ENCODE measurements around the gene HBG2. TPM values are rescaled to one million over a fixed set of nuclear protein-coding genes. Genes with fewer than 3 reads are reported as not detected.
"Not testable (repeated sequence)": the region's sequence is repeated elsewhere in the genome, so short reads cannot be mapped to it uniquely, and the experiment has no call there.

The HBG2 gene
- total RNA-seq, 1 donor from 2014 or later: not detected

GRCh38 chr11:5252919-5253265 is 1.7 kb downstream of the HBG2 start:
- no peaks in the 10 kb centered on the region for H3K4me1 Mint-ChIP-seq (ENCODE audit: unreplicated experiment)
- H3K9me3 Mint-ChIP-seq (ENCODE audit: unreplicated experiment): no peaks in the 10 kb centered on the region
- peaks cover 26% of the 10 kb centered on the region for H3K27me3 Mint-ChIP-seq (ENCODE audit: unreplicated experiment)
- H3K36me3 Mint-ChIP-seq (ENCODE audit: unreplicated experiment): no peaks in the 10 kb centered on the region
- no peak for TF ChIP-seq CTCF (IDR thresholded peaks at IDR 0.05)
- H3K27ac Mint-ChIP-seq (ENCODE audit: unreplicated experiment): no peak overlapping the region
- no peak for DNase-seq (ENCODE audit: extremely low spot score, unreplicated experiment)
- H3K4me3 Mint-ChIP-seq (ENCODE audit: unreplicated experiment): no peak overlapping the region

GRCh38 chr11:5252192-5252918 is 2.2 kb downstream of the HBG2 start:
- Mint-ChIP-seq H3K9me3 (ENCODE audit: unreplicated experiment) (no peaks in the 10 kb centered on the region), H3K4me3 (ENCODE audit: unreplicated experiment) (no peak overlapping the region), H3K36me3 (ENCODE audit: unreplicated experiment) (no peaks in the 10 kb centered on the region), H3K4me1 (ENCODE audit: unreplicated experiment) (no peaks in the 10 kb centered on the region), H3K27me3 (ENCODE audit: unreplicated experiment) (peaks cover 25% of the 10 kb centered on the region), H3K27ac (ENCODE audit: unreplicated experiment) (no peak overlapping the region)
- no peak for DNase-seq (ENCODE audit: extremely low spot score, unreplicated experiment)
- no peak for TF ChIP-seq CTCF (IDR thresholded peaks at IDR 0.05)

GRCh38 chr11:5251746-5252145 is 2.8 kb downstream of the HBG2 start:
- H3K27ac Mint-ChIP-seq (ENCODE audit: unreplicated experiment): no peak overlapping the region
- H3K36me3 Mint-ChIP-seq (ENCODE audit: unreplicated experiment): no peaks in the 10 kb centered on the region
- peaks cover 25% of the 10 kb centered on the region for H3K27me3 Mint-ChIP-seq (ENCODE audit: unreplicated experiment)
- TF ChIP-seq CTCF (IDR thresholded peaks at IDR 0.05): no peak
- H3K9me3 Mint-ChIP-seq (ENCODE audit: unreplicated experiment): no peaks in the 10 kb centered on the region
- H3K4me1 Mint-ChIP-seq (ENCODE audit: unreplicated experiment): no peaks in the 10 kb centered on the region
- no peak overlapping the region for H3K4me3 Mint-ChIP-seq (ENCODE audit: unreplicated experiment)
- no peak for DNase-seq (ENCODE audit: extremely low spot score, unreplicated experiment)

- no peaks in the 10 kb centered on the region for H3K4me1 Mint-ChIP-seq (ENCODE audit: unreplicated experiment)
- H3K9me3 Mint-ChIP-seq (ENCODE audit: unreplicated experiment): no peaks in the 10 kb centered on the region
- no peak overlapping the region for H3K4me3 Mint-ChIP-seq (ENCODE audit: unreplicated experiment)
- no peaks in the 10 kb centered on the region for H3K36me3 Mint-ChIP-seq (ENCODE audit: unreplicated experiment)
- peaks cover 26% of the 10 kb centered on the region for H3K27me3 Mint-ChIP-seq (ENCODE audit: unreplicated experiment)
- DNase-seq (ENCODE audit: extremely low spot score, unreplicated experiment): no peak
- no peak for TF ChIP-seq CTCF (IDR thresholded peaks at IDR 0.05)
- H3K27ac Mint-ChIP-seq (ENCODE audit: unreplicated experiment): no peak overlapping the region
Measured at GRCh38 chr11:5250543-5251204, 3.9 kb downstream of the HBG2 start.

GRCh38 chr11:5249807-5250396 is 4.7 kb downstream of the HBG2 start, which contains the start of gene HBG1:
TSS of gene HBG1 (minus strand) at chr11:5249857. CDS start at chr11:5249804, 53 bp downstream.
- H3K27ac Mint-ChIP-seq (ENCODE audit: unreplicated experiment); H3K4me1 Mint-ChIP-seq (ENCODE audit: unreplicated experiment); DNase-seq (ENCODE audit: extremely low spot score, unreplicated experiment); H3K4me3 Mint-ChIP-seq (ENCODE audit: unreplicated experiment); H3K36me3 Mint-ChIP-seq (ENCODE audit: unreplicated experiment); H3K9me3 Mint-ChIP-seq (ENCODE audit: unreplicated experiment): not testable (repeated sequence)
- H3K27me3 Mint-ChIP-seq (ENCODE audit: unreplicated experiment): peaks cover 27% of the 10 kb centered on the region

GRCh38 chr11:5248498-5248897 is 6.1 kb downstream of the HBG2 start:
- H3K27me3 Mint-ChIP-seq (ENCODE audit: unreplicated experiment): peaks cover 31% of the 10 kb centered on the region
- not testable (repeated sequence) for H3K36me3 Mint-ChIP-seq (ENCODE audit: unreplicated experiment); H3K4me1 Mint-ChIP-seq (ENCODE audit: unreplicated experiment); H3K4me3 Mint-ChIP-seq (ENCODE audit: unreplicated experiment); H3K9me3 Mint-ChIP-seq (ENCODE audit: unreplicated experiment); H3K27ac Mint-ChIP-seq (ENCODE audit: unreplicated experiment); DNase-seq (ENCODE audit: extremely low spot score, unreplicated experiment)

Data from osteocyte (in vitro differentiated cells).